LNCAP (cell line): Measurements from ENCODE around the gene NCBP1.

Experiments used
- TF ChIP-seq, protein P1 (sequence below): fragments of 450-650 bp; IDR thresholded peaks from 2 replicates; pipeline ENCODE4 v1.5.1; 2017; ENCODE audit warnings: mild to moderate bottlenecking

NCBP1 gene

GRCh38 chr9:97615439-97616072 is 18.1 kb upstream of the NCBP1 start:
- TF ChIP-seq, protein P1, sequence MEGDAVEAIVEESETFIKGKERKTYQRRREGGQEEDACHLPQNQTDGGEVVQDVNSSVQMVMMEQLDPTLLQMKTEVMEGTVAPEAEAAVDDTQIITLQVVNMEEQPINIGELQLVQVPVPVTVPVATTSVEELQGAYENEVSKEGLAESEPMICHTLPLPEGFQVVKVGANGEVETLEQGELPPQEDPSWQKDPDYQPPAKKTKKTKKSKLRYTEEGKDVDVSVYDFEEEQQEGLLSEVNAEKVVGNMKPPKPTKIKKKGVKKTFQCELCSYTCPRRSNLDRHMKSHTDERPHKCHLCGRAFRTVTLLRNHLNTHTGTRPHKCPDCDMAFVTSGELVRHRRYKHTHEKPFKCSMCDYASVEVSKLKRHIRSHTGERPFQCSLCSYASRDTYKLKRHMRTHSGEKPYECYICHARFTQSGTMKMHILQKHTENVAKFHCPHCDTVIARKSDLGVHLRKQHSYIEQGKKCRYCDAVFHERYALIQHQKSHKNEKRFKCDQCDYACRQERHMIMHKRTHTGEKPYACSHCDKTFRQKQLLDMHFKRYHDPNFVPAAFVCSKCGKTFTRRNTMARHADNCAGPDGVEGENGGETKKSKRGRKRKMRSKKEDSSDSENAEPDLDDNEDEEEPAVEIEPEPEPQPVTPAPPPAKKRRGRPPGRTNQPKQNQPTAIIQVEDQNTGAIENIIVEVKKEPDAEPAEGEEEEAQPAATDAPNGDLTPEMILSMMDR: peak; percentile 83

- TF ChIP-seq, protein P1: no peak
Measured at GRCh38 chr9:97617939-97618416, 15.6 kb upstream of the NCBP1 start.

DNA sequence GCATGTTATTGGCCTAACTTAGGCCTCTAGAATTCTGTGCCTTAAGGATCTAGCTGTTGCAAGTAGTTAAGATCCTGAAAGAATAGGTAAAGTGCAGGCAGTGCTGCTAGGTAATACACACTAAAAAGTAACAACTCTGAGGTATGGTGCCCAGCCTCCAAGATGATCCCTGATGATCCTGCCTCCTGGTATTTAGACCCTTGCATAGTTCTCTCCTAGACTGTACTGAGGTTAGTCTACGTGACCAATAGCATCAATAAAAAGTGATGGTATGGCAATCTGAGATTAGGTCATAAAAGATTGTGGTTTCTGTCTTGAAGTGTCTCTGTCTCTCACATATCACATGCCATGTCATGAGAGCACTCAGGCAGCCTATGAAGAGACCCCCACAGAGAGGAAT is 9.7 kb upstream of the NCBP1 start:
- TF ChIP-seq, protein P1: no peak

GRCh38 chr9:97625620-97626019 is 8.0 kb upstream of the NCBP1 start:
- TF ChIP-seq, protein P1: no peak

- TF ChIP-seq, protein P1: no peak
Measured at GRCh38 chr9:97627624-97628023, 6.0 kb upstream of the NCBP1 start.

DNA sequence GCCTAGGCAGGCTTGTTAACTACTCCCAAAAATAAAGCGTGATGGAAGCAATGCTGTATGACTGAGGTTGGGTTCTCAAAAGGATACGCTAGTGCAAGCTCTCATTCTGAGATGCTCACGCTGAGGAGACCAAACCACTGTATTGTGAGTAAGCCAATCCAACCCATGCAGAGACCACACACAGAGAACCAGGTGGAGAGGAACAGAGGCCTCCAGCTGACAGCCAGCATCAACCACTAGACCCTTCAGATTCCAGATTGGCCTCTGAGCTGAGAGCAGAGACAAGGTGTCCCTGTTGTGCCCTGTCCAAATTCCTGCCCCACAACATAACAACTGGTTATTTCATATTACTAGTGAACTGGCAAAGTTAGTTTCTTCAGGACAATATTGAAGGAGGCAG is 5.0 kb upstream of the NCBP1 start:
- TF ChIP-seq, protein P1: no peak

- TF ChIP-seq, protein P1: no peak
Measured at GRCh38 chr9:97629156-97629555, 4.5 kb upstream of the NCBP1 start.

DNA sequence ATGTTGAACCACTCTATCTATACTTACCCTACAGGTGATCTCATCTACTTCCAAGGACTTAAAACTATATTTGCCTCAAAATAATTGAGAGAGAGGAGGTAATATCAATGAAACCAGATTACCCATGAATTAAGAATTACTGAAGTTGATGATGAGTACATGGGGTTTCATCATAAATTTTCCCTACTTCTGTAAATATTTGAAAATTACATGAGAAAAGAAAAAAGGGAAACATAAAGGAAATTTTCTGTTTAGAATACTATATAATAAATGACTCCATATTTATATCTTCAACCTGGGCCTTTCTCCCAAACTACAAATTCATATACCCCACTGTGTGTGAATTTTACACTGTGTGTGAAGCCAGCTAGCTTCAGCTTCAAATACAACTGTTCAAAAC is 3.0 kb upstream of the NCBP1 start:
- TF ChIP-seq, protein P1: no peak
